GM18511 (cell line): ENCODE measurements around the gene ENOX2.

ENCODE experiments used
- ATAC-seq: cut with Tn5 transposase; IDR thresholded peaks from one replicate; pipeline ENCODE4 v1.9.1; 2021; ENCODE audit warnings: mild to moderate bottlenecking, moderate library complexity; ENCODE audit not compliant: unreplicated experiment

ENOX2 gene

DNA sequence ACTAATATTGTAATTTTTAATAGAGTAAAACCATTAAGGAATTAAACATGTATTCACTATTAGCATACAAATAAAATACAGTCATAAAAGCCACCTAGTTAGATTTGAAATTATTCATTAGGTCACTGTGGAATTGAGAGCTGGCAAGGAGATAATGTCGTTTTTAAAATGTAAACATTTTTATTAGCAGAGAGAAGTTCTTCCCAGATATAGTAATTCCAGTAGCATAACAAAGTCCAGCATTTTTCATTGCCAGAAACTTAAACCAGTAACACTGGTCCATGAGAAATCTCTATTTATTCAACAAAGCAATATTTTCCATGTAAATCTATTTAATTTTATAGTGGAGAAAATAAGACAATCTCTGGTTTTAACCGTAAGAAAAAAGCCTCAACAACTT is 17.5 kb downstream of the ENOX2 start:
- no peak for ATAC-seq

DNA sequence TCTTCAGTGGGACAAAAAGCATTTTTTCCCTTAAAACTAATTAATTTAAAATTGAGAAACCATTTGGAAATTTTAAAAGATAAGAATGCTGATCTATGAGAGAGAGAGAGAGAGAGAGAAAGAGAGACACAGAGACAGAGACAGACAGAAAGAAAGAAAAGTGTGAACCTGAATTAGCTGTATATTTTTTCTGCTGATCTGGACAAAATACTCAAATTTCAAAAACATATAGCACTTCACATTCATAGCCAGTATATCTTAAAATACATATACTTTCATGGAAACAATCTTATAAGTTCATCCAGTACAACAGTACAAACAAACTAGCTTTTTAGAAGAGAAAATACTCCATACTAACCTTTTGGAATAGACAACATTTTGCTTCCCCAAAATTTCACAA is 18.4 kb downstream of the ENOX2 start:
- ATAC-seq: no peak

DNA sequence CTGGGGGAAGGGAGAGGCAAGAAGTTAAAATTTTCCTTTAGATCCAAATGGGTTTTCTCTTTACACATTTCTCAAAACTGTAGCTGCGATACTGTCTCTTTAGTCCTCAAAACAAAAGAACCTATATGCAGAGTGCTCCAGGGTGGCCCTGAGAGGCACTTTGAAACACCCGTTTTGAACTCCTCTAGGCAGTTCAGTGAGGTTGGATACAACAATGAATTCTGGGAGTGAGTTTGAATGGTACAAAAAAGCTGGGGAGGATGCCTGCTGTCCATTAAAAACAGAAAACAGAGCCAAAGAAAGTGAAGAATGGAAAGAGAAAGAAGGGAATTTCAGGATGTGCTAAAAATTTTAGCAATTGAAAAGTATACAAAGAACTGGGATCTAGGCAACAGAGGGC is 23.1 kb downstream of the ENOX2 start:
- no peak for ATAC-seq

DNA sequence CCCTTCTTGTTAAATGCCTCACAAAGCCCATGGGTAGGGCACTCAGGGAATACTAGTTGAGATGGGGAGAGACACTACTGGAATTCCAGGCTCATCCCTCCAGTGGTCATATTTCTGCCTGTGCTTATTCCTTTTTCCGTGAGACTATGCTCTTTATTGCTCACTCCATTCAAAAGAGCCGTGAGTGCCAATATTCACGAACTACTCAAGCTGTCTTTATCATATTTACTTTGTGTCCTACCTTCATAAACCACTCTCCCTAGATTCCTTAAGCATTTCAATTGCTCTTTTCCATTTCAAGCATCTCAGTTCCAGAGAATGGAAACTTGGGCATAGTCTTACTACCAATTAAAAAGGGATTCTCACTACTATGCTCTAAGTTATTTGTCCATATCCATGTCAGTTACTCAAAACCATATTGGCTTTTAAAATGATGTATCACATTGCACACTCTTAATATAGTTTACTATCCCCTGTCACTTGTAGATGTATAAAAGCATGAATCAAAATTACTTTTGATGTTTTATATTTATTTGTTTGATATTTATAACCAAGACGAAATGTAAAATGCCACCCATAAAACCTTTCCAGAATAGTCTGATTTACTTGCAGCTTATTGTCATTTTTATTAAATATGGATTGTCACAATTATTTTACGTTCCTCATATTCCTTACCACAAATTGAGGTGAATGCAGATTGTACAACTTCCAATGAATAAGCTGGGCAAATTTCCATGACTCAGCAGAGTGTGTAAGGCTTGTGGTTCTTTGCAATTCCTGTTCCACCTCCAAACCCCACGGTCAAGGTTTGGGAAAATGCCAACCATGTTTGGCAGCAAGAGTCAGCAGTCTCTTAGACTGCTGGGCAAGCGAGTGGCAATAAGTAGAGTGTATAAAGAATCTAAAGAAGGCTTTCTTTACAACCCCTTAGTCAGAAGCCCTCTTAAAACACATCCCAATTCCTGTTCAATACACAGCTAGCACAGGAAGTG is 24.4 kb downstream of the ENOX2 start:
- no peak for ATAC-seq

DNA sequence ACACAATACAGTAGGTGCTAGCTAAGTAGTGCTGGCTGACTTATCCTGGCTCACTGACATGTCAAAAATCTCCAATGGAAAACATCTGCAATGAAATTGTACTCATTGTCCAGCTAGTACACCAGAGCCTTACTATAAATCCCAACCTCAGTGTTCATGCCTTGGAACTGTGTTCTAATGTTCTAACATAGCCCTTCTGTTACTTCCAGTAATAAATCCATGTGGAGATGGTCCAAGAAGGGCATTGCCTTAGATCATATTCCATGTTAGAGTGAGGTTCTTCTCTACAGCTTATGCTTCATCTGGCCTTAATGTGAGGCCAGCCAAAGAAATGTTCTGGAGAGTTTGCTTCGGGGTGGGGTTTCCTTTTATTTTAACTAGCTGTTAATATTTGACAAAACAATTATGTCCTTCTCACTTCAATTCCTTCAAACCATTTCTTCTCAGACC is 25.1 kb downstream of the ENOX2 start:
- ATAC-seq: no peak

DNA sequence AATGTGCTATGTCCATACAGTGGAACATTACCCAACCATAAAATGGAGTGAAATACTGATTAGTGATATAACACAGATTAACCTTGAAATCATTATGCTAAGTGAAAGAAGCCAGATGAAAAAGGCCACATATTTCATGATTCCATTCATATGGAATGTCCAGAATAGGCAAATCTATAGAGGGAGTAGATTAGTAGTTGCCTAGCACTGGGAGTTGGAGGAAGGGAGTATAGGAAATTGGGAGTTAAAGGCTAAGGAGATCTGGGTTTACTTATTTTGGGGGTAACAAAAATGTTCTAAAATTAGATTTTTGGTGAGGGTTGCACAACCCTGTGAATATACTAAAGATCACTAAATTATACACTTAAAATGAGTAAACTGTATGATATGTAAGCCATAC is 26.8 kb downstream of the ENOX2 start:
- ATAC-seq: no peak

DNA sequence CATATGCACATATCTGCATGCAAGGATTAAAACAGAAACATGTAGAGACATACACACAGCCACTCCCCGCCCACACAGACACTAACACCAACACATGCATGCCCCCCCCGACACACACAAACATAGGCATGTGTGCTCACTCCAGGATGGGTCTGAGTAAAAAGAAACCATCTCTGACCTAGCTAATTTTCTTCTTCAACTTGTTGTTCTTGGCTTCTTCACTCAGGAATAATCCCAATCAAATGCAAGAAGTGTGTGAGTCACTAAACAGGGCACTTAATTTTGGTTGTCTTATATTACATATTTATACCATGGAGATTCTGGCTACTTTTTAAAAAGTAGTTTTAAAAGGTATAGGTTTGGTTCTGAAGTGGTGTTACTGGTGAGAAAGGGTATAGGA is 28.3 kb downstream of the ENOX2 start:
- no peak for ATAC-seq

DNA sequence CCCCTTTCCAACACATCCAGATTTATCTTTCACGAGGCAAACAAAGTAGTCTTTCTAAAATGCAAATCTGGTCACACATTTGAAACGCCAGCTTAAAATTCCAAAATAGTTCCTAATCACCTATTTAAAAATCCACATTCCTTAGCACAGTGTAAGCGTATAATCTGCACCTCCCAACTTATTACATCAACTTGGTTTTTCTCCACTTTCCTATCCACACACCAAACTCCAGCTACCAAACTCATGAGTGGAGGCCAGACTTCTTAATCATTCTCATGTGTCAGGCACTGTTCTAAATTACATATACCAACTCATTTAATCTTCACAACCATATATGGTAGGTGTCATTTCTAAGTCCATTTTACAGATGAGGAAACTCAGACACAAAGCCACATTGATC is 33.8 kb downstream of the ENOX2 start:
- ATAC-seq: no peak

DNA sequence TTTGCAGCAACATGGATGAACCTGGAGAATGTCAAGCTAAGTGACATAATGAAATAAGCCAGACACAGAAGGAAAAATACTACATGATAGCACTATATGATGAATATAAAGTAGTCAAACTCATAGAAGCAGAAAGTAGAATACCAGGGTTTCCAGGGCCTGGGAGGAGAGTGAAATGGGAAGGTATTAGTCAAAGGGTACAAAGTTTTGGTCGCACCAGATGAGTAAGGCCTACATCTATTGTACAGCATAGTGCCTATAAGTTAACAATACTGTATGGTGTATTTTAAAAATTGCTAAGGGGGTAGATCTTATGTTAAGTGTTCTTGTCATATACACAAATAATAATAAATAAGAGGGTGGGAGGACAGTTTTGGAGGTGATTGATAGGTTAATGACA is 41.5 kb downstream of the ENOX2 start:
- ATAC-seq: no peak

DNA sequence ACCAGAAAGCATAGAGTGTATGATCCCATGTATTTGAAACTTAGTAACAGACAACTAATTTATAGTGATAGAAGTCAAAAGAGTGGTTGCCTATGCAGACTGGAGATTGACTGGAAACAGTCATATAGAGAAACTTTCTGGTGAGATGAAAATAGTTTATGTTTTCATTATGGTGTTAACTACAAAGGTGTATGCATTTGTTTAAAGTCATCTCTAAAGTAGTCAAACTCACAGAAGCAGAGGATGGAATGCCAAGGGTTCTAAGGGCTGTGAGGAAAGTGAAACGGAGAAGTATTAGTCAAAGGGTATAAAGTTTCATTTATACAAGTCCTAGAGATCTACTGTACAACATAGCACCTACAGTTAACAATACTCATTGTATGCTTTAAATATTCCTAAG is 45.8 kb downstream of the ENOX2 start:
- ATAC-seq: peak; percentile 96

DNA sequence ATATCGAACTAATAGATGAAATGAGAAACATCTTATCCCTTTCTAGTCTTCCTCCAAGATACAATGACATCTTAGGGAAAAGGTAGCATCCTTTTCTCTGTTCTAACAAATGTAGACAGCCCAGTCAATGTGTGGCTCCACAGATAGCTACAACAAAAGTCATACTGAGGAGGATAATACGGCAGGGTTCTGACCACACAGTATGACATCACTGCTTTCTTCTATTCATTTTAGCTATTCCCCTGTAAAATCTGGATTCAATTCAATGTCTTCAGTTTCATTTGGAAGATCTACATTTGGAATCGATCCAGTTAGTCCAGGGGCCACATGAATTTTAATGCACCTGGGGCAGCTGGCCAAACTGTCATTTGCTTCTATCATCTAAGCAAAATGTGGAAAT is 51.4 kb downstream of the ENOX2 start:
- no peak for ATAC-seq

DNA sequence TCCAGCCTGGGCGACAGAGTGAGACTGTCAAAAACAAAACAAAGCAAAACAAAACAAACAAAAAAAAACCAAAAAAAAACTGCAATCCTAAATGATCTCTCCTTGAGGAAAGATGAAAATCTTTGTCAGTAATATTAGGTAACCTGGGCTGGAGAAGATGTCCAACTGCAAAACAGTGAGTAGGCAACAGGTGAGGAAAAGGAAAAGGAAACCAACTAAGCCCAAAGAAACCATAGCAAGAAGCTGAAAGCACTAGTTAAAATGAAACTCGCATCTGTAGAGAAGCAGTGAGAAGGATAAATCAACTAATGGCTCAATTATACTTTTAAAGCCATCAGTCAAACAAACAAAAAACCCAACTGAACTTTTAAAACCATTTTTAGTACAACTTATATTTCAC is 54.2 kb downstream of the ENOX2 start:
- peak; percentile 75 for ATAC-seq

DNA sequence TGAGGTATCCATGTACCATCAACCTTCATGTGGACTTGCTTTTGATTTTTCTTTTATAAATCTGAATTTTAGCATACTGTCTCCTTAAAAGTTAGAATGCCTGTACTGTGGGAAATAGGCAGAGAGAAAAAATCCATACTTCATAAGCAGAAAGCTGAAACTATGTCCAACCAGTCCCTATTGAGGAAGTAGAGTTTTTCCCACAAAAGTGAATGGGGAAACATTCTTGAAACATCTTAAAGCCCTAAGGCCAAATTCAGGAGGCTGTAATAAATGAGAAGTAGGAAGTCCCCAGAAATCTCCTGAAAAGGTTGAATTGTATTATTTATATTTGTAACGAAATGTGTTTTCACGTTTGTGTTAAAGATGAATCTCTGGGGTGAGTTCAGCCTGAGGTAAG is 56.3 kb downstream of the ENOX2 start:
- ATAC-seq: no peak

DNA sequence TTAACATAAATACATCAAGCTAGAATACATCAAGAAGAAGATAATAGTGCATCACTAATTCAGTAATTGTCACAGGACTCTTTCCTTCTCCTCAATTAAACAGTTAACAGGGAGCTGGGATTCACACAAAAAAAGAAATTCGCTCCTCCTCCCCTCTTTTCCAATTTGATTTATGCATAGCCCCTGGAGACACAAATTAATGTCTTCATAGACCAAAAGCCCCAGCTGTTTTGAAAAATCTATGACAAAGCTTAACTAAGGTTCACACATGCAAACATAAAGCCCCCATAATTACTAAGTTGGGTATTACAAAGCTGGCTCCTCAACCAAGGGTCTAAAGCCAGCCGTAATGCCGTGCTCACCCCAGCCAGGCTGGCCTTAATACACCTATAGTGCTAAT is 61.2 kb downstream of the ENOX2 start:
- no peak for ATAC-seq

DNA sequence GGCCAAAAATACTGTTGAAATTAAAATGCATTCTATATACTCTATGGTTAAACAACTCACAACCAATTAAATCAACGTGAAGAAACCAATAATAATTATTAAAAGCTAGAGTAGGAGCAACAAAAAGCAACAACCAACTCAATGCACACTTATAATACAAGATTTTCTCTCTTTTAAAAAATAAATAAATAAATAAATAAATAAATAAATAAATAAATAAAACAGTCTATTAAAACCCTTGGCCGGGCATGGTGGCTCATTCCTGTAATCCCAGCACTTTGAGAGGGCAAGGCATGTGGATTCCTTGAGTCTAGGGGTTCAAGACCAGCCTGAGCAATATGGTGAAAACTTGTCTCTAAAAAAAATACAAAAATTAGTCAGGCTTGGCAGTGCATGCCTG is 62.7 kb downstream of the ENOX2 start:
- no peak for ATAC-seq

DNA sequence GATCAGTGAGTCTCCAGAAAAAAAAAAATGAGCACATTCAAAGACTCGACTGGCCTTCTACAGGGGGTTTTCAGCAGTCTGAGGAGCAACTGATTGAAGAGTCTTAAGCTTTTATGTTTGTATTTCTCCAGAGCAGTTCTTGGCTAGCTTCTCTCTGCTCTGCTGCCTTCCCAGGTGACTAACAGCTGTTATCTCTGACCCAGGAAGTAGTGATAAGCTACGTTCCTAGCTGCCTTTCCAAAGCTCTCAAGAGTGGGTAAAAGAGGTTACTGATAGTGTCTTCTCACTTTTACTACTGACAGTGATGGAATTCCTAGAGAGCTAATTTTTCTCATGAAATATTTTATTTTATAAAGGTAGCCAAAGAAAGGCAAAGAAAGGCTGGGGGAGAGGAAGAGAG is 66.6 kb downstream of the ENOX2 start:
- peak; percentile 67 for ATAC-seq

DNA sequence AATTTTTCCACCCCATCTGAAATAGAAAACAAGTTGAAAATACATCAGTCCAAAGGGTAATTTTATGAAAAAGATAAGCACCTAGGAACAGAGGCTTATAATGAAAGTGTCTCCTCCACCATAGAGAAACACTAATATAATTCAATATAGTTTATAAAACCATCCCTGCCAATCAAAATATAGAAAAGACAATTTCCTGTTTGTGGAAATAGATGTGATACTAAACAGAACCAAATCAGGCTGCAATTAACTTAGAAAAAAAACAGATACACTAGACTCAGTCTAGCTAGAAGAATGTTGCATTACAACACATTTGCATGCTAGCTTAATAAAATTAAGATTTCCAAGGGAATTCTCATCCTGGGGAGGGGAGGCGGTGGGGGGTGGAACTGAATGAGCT is 68.2 kb downstream of the ENOX2 start:
- ATAC-seq: no peak

DNA sequence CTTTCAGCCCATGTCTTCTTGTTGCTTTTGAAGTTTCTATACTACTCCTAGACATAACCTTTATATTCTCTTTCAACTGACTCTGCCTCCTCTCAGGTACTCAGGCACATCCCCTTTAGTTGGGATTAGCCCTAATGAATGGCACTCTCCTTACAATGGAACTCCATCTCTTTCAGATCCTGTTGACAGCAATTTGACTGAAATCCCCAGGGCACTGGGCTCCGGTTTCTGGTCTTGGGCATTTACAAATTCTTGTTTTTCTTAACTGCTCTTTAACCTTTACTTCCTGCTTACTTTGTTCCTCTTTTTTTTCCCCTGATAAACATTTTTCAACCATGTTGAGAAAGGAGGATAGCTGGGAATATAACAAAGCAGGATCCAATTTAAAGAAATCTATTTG is 68.9 kb downstream of the ENOX2 start:
- ATAC-seq: no peak

DNA sequence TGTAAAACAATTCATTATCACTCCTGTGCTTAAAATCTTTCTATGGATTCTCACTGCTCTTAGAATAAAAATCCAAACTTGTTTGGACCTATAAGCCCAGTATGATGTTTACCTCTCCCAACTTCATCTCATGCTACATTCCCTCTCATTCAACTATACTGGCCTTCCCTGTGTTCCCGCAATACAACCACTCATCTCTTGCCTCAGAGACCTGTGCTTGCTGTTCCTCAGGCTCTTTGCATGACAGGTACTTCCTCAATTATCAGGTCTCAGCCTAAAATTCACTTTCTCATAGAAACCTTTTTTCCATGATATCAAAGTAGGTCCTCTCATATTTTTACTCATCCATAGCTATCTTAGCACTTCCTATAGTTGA is 71.7 kb downstream of the ENOX2 start:
- ATAC-seq: no peak

DNA sequence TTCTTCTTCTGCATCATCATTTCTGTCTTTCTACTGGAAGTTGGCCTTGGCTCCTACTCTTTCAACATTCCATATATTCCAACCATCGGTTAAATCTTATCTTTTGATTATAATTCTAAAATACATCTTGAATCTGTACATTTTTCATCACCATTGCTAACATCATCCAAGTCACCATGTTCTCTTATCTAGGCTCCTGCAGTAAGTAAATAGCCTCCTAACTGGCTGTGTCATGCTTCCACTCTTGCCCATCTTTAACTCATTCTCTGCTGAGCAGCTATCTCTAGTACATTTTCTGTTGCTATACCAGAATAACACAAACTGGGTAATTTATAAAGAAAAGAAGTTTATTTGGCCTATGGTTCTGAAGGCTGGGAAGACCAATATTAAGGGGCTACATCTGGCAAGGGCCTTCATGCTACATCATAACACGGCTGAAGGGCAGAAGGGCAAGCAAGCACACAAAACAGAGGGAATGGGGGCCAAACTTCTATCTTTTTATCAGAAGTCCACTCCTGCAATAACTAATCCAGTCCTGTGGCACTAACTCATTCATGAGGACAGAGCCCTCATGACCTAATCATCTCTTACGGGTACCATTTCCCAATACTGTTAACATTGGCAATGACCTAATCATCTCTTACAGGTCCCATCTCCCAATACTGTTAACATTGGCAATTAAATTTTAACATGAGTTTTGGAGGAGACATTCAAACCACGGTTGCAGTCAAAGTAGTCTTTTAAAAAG is 72.2 kb downstream of the ENOX2 start:
- no peak for ATAC-seq

DNA sequence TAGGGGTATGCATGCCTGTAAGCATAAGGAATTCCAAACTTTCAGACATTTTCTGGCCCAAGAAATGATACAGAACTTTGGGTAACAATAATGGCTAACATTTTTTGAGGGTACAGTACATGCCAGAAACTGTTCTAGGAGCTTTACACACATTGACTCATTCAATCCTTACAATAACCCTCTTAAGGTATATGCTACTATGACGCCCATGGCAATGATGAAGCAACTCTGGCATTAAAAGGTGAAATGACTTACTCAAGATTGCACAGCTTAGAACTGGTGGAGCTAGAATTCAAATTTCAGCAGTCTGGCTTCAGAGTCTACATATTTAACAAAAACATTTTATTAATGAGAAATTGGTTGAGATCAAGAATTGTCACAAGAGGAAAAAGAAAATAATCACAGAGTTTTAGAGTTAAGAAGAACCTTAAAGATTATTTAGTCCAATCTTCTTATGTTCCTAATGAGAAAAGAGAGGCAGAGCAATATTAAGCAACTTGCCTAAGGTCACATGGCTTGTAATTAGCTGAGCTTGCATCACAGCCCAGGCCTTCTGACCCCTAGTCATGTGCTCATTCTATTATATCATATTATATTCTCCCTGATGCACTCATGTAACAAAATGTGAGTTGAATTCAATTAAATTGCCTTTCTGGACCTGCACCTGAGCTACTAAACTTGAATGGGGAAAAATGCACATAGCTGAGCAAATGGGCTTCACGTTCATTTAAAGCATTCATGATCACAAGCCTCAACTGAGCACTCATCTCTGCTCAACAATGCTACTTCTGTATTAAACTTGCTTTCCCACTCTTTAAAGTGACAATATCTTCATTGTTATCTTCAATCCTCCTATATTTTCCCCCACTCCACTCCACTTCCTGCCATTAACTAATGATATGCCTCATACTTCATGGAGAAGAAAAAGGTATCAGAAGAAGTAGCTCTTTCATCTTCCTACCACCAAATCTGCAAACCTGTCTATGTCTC is 73.2 kb downstream of the ENOX2 start:
- ATAC-seq: no peak
